HG03469 (cell line): Measurements from ENCODE around the gene COL6A6.

ENCODE experiments used
- ATAC-seq: cut with Tn5 transposase; IDR thresholded peaks from one replicate; pipeline ENCODE4 v1.9.1; 2021; ENCODE audit warnings: mild to moderate bottlenecking, moderate library complexity, moderate number of reproducible peaks; ENCODE audit not compliant: unreplicated experiment

COL6A6 gene, protein sequence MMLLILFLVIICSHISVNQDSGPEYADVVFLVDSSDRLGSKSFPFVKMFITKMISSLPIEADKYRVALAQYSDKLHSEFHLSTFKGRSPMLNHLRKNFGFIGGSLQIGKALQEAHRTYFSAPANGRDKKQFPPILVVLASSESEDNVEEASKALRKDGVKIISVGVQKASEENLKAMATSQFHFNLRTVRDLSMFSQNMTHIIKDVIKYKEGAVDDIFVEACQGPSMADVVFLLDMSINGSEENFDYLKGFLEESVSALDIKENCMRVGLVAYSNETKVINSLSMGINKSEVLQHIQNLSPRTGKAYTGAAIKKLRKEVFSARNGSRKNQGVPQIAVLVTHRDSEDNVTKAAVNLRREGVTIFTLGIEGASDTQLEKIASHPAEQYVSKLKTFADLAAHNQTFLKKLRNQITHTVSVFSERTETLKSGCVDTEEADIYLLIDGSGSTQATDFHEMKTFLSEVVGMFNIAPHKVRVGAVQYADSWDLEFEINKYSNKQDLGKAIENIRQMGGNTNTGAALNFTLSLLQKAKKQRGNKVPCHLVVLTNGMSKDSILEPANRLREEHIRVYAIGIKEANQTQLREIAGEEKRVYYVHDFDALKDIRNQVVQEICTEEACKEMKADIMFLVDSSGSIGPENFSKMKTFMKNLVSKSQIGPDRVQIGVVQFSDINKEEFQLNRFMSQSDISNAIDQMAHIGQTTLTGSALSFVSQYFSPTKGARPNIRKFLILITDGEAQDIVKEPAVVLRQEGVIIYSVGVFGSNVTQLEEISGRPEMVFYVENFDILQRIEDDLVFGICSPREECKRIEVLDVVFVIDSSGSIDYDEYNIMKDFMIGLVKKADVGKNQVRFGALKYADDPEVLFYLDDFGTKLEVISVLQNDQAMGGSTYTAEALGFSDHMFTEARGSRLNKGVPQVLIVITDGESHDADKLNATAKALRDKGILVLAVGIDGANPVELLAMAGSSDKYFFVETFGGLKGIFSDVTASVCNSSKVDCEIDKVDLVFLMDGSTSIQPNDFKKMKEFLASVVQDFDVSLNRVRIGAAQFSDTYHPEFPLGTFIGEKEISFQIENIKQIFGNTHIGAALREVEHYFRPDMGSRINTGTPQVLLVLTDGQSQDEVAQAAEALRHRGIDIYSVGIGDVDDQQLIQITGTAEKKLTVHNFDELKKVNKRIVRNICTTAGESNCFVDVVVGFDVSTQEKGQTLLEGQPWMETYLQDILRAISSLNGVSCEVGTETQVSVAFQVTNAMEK (N-terminal part only)

DNA sequence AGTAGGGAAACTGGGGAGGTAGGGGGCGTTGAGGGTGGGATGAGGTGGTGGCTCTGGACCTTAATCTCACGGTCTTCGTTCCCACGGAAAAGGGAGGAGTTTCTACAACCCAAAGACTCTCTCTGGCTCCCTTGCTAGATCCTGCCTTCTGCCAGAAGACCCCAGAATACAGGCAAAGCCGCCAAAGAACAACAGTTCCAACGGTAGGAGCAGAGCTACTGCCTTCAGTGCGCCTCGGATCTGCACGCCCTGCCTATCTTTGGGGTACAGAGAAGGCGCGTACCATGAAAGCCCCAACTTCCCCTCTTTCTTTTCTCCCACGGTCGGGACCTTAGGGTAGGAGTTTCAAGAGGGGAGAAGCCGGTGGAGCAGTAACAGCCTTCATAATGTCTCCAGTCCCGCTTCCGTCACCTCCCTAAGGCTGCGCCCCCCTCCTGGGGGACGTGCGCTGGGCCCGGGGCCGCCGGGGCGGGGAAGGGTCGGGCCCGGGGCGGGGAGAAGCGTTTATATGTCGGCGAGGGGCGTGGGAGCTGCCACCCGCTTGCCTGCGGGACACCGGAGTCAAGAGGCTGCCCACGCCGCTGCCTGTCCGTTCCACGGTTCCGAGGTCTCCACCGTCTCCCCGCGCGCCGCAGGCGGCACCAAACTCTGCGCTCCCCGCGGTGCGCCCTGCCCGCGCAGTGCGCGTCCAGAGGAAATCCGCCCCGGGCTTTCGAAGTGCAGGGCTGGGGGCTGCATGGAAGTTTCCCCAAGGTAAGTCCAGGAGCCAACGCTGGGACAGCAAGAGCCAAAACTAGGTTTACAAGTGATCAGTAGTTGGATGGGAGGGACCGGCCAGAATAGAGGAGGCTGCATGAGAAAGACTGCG, at the start of gene COL6A6:
Gene COL6A6 (plus strand): TSS at position 533 of the 868 bp plus-strand sequence. CDS start 43,188 bp downstream, outside the sequence.
- ATAC-seq = no peak

DNA sequence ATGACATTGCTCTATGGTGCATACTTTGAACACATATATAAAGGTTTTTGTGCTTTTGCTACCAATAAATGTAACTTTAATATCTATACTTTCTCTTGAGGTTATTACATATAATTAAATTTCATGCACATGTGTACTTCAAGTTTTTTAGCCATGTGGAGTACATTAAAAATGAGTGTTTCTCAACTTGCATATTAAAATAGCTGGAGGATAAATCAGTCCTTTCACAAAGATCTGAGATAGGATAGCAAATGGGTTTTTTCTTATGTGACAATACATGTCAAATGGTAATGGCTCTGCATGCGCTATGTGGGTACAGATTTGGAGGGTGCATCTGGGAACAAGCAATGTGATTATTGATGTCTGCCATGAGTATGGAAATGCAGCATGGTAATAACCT, 48.7 kb upstream of the COL6A6 start:
- no peak for ATAC-seq

DNA sequence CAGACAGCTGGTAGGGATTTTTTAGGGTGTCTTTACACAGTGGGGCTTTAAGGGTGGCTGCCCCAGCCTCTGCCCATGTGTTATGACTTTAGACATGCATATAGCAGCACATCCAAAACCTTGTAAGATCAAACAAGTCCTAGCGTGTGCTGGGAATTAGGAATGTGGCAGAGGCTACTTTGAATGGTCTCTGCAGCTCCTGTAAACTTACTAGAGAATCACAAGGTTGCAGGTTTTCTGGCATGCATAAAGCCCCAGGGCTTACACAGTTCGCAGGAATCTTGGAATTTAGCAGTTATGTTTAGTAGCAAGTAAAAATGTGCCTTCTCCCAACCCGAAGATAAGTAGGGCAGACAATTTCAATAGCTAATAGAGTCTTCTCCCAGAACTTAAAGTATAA, 46.9 kb upstream of the COL6A6 start:
- no peak for ATAC-seq

DNA sequence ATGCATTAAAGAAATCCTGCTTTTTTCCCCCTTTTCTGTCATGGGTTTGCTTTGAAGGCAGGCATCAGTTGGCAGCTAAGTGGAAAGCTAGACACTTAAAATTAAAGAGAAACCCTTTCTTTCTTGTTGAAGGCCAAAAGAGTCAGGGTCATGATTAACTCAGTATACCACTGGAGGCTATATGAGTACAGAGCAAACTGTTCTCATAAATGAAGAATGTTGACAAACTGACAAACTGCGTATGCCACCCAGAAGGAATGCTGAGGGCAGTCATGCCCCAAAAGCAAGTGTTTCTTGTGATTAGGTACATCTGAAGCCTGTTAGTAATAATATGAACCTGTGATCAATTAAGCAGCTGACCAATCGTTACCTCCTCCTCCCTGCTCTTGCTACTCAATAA, 43.6 kb upstream of the COL6A6 start:
- ATAC-seq = no peak

DNA sequence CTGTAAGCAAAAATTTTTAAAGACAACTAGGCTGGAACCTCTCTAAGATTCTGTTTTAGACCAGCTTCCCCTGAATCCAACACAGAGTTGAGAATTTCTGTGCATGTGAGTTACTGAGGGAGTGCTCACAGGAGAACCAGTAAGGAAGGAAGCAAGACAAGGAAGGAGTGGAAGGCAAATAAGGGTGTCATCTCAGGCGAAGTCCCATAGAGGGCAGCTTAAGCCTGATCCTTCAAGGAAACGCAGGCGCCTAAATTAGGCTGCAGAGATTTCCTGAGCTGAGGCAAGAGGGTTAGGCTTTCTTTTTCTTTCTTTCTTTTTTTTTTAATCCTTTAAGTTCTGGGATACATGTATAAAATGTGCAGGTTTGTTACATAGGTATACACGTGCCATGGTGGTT, 36.2 kb upstream of the COL6A6 start:
- ATAC-seq = no peak

DNA sequence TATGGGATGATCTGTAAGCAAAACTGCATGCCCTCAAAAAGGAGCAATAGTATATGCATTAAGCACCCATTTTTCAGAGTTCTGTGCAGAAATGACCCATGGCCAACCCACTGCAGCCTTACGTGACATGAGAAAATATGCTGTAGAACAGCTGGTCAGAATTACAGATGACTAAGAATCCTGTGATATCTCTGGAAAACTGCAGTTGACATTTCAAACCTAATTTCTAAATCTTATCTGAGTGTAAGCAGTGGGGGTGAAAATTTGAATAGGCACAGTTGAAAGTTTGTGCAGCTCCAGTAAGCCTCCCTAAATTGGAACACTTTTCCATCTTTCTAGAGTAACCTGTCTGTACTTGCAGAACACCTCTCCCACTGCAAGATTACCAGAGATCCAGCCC, 28.7 kb upstream of the COL6A6 start:
- ATAC-seq = no peak

DNA sequence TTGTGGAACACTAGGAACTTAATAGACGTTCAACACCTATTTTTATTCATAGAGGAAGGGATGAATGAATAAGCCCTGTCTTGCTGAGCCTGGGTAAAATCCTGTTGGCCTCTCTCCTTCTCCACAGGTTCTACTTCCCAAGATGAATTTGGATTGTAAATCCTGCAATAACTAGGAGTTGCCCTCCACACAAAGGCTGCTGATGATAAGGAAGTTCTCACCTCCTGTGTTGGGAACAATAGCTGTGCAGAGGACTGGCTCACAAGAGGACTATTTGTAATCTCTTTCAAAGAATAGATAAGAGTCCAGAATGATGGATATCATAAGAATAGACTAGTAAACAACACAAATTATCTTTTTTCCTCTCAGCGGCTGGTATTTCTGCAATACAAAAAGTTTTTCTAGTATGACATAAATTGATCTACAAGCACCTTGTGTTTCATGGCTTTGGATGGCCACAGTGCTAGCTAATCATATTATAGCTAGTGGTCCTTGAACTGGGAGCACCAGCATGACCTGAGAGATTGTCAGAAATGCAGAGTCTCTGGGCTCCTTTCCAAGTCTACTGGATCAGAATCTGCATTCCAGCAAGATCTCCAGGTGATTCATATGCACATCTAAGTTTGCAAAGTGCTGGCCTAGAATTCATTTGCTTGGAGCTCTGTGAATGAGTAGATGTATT, 28.1 kb upstream of the COL6A6 start:
- ATAC-seq = no peak

DNA sequence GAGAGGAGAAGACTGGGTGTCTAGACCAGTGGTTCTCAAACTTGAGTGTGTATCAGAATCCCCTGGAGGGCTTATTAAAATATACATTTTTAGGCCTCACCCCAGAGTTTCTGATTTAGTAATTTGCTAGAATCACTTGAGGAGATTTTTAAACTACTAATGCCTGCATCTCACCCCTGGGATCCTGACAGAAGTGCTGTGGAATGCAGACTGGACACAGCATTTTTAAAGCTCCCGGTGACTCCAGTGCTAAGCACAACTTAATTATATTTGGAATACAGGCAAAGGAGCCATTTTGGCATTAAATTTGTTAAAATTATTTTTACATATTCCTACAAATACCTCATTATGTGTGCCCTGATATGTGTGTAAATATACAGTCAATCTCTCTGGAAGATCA, 26.7 kb upstream of the COL6A6 start:
- ATAC-seq = no peak

DNA sequence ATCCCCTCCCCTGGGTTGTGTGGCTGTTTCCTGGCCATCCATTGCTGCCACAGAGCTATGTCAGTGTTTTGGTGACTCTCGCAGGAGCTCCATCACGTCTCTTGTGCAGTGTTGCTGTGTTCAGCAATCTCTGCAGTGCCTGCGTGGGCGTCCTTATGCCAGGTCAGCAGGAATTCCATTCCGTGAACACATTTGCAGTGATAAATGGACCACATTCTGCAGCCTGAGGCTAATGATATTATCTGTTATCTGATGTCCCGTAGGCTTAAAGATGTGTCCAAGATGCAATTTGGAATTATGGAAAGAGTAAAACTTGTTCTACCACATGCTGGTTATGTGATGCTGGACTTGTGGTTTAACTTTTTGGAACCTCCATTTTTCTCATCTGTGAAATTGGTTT, 25.5 kb upstream of the COL6A6 start:
- no peak for ATAC-seq

DNA sequence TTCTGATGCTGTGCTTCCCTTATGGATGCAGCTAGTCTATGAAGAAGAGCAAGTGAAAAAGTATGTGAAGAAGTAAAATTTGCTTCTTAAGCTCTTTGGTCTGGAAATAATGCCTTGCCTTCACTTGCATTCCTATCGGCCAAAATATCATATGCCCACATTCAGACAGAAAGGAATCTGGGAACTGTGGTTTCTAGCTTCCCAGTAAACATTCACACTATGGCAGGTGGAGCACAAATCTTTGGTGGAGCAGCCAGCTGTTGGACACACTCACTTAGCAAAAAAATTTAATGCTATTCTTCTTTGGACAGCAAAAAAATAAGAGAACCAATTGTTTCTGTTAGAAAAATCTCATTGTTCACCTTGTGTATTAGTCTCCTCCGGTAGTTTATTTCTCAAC, 12.3 kb upstream of the COL6A6 start:
- ATAC-seq = no peak

DNA sequence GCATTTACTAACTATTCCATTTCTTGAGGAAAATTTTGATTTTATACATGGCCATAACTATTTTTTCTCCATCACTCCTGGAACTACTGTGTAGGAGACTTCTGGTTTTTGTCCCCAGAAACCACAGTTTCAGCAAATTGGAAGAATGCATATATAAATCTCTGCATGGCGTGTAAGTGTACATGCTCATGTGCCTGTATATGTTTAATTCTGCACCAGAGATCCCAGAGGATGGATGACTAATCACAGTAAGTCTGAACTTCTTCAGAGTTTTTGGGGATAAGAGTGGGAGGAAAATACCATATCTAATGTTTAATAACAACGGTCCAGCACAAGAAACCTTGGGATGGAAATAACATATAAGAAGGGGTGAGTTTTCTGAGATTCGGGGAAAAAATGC, 10.9 kb upstream of the COL6A6 start:
- ATAC-seq = no peak

DNA sequence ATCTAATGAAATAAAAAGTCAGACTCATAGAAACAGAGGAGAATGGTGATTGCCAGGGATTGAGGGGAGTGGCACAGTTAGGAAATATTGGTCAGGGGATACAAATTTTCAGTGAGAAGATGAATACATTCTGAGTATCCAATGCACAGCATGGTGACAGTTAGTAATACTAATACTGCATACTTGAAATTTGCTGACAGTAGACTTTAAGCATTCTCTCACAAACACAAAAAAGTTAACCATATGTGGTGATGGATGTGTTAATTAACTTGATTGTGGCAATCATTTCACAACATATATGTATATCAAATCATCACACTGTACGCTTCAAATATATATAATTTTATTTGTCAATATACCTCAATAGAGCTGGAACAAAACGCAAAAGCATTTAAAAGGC, 9.2 kb upstream of the COL6A6 start:
- ATAC-seq = no peak

DNA sequence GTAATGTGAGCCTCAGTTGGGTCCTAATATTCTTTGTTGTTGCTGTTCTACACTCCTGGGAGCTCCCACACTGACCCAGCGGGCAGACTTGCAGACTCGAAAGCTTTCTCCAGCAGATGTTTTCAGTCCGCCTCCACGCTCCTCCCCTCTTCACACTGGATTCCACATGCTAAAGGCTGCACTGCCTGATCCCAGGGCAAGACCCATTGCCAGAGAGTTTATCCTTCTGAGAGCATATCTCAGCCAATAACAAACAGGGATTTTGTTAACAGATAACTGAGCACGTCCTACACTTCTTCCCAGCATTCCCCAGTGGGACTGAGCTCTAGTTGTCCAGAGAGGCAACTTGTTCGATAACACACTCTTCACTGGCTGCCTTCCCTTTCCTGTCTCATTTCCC, 8.0 kb upstream of the COL6A6 start:
- ATAC-seq = no peak

DNA sequence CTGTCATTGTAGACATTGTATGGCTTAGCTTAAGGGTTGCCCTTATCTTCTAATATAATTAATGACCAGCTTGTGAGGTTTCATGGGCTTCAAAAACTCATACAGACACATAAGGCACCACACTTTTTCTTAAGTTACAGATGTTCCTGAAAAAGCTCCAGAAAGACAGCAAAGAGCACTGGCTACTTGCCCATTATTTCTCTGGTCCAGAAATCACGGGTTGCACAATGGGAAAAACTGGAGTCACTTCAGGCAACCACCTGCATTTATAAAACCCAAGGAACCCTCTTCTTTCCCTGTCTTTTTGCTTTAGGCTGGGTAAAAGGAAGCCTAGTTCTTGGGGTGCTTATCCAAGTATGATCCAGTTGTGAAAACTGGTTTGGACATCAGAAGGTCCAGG, 2.3 kb upstream of the COL6A6 start:
- no peak for ATAC-seq

DNA sequence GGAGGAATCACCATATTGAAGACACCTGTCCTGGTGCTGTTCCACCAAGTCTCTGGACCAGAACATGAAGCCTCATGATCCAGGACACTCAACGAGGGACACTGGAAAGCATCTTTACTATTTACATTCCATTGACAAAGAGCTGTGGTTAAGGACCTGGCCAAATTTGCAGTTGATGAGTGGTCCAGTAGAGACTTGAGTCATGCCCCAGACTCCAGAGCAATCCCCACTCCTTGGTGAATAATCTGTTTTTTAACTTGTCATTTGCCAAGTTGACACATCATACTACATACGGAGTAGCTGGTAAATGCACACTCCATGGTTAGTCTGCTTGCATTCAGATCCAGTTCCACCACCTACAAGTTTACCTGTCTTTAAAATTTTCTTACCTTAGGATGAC, 1.2 kb upstream of the COL6A6 start:
- no peak for ATAC-seq

DNA sequence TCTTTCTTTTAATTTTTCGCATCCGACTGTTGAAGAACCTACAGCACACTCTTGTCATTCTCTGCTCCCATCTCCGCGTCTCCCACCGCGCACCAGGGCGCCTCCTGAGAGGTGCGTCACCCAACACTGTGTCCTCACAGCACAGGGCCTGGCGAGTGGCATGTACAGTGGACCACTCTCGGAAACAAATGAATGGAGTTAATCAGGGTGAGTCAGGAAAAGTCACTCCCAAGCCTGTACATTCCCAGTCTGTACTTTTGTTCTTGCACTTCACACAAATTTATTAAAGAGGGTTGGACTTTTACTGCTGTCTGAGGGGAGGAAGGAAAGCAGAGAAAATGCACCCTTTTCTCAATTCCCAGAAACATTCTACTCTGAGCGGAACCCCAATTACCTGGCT, 625 bp downstream of the COL6A6 start:
- no peak for ATAC-seq

DNA sequence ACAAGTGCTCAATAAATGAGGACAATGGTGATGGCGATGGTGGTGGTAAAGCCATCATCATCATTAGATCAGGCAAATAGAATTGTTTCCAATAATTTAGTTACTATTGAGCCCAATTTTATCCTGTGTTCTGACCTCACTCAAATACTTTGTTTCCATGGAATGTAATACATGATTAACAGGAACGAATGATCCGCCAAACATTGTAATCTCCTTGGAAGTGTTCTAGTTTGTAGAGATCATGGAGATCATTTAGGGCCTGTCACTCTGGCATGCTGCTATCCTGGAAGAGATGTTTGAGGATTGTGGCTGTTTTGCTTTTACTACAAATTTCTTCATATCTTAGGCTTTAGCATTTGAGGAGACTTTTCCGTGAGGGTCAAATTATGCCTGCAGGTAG, 2.8 kb downstream of the COL6A6 start:
- ATAC-seq = no peak

DNA sequence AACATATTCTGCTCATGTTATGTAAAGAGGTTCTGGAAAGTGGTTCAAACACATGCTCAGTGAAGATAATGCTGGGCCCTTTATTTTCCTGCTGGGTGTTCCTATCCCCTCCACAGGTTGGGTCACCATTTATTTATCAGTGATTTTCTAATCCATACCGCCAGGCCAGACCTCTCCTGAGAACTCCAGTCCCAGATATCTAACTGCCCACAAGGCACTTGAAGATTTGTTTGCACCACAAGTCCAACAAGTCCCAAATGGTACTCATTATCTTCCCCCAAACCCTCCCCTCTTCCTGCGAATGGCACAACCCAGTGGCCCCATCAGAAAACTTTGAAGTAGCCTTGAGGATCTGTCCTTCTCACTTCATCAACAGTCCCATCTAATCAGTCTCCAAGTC, 5.4 kb downstream of the COL6A6 start:
- ATAC-seq = no peak

DNA sequence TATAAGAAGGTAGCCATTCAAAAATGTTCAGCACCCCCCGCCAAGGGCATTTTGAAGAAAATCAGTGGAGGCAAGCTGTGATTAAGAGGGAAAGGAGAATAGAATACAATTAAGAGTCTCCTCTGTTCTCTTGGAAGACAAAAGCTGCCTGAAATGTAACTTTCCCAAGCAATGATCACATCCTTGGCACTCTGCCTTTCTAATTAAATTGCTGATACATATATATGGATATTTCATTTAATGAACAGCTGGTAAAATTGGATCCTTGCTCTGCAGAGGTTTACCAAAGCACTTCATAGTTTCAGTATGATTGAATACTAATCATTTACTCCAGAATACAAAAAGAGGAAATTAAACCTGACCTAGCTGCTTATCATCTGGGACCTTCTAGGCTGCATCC, 10.4 kb downstream of the COL6A6 start:
- ATAC-seq = no peak

DNA sequence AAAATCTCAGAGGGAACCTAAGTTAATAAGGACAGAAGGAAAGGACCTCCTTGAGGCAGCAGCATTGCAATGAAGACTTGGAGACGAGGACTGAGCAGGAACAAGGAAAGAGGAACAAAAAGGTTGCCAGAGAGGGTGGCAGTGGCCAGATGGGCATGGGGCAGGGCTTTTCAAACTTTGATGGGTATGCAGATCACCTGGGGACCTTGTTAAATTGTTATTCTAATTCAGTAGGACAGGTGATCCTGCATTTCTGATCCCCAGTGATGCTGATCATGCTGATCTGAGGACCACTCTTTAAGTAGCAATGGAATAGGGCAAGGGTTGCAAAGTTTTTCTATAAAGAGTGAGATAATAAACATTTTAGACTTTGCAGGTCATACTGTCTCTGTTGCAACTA, 11.1 kb downstream of the COL6A6 start:
- ATAC-seq = no peak
